ENCODE data around the gene PLCB2.

The PLCB2 gene

DNA sequence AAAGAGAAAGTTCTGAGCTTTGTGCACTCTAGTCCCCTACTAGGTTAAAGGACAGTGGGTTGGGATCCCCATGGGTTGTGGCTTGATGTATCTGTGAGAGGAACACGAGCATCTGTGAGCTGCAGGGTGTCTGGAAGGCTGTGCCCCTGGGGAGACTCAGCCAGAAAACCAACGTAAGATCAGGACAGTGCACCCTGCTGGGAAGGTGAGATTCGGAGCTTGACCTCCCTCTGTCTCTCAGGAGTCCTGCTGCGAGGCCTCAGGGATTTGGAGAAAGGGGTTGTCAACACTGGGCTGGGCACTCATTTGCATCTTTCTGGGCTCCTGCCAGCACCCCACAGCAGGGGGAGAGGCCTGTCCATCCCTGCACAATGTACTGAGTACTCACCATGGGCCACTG, 40.1 kb downstream of the PLCB2 start:
- DNase-seq = no peak

- peak; percentile 92 to 94 (median 93) for DNase-seq
These were observed 40.9 kb downstream of the PLCB2 start for GRCh38 chr15:40266828-40267304.

DNA sequence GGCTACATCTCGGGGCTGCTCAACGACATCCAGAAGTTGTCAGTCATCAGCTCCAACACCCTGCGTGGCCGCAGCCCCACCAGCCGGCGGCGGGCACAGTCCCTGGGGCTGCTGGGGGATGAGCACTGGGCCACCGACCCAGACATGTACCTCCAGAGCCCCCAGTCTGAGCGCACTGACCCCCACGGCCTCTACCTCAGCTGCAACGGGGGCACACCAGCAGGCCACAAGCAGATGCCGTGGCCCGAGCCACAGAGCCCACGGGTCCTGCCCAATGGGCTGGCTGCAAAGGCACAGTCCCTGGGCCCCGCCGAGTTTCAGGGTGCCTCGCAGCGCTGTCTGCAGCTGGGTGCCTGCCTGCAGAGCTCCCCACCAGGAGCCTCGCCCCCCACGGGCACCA, 41.9 kb downstream of the PLCB2 start:
- no peak for DNase-seq

GRCh38 chr15:40265355-40265754, 42.4 kb downstream of the PLCB2 start:
- DNase-seq = no peak

GRCh38 chr15:40264321-40265153, 43.2 kb downstream of the PLCB2 start:
- DNase-seq = no peak

DNA sequence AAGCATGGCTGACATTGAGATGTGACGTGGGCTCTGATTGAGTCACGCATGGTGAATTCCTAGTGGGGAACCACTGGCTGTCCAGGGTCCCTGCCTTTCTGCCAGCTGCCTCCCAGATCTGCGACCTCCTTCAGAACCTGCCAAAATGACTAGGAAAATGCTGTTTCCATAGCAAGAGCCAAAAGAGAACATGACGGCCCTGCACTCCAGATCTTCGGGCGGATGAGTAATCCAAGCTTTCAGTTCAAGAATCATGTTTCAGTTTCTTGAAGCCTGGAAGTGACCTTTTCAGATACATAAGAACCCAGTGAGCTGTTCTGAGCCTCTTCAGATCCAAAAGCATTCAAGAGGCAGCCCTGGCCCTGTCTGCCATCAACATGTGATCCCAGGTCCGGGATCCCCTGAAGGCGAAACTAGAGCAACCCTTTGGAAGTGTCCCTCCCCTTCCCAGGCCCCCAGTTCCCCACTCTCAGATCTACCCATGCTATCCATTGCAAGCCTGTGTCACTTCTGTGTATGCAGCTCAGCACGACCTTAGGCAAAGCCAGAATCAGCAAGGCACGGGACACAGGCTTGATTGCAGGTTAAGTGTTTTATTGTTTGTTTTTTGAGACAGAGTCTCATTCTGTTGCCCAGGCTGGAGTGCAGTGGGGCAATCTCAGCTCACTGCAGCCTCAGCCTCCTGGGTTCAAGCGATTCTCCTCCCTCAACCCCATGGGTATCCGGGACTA, 44.5 kb downstream of the PLCB2 start:
- DNase-seq = peak in 1 of 3 donors; percentile 57

GRCh38 chr15:40259021-40259420, 48.7 kb downstream of the PLCB2 start:
- no peak for DNase-seq

DNA sequence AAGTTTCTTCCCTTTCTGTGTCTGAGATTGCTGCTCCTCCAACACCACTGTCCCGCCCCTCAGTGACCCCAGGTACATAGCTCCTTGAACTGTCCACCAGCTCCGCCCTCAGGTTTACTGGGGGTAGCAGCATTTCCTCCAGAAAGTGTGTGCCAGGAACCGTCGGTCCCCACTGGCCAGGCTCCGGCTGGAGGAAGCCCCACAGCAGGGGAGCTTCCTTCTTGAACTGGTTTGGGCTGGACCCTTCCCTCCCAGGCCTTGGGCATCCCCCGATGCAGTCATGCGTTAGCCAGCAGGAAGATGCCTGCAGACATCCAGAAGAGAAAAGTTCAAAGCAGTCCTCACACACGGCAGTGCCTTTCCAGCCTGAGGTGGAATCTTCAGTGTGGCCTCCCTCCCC, 49.2 kb downstream of the PLCB2 start:
- DNase-seq = no peak

GRCh38 chr15:40257656-40258450, 49.9 kb downstream of the PLCB2 start:
- DNase-seq = no peak

DNA sequence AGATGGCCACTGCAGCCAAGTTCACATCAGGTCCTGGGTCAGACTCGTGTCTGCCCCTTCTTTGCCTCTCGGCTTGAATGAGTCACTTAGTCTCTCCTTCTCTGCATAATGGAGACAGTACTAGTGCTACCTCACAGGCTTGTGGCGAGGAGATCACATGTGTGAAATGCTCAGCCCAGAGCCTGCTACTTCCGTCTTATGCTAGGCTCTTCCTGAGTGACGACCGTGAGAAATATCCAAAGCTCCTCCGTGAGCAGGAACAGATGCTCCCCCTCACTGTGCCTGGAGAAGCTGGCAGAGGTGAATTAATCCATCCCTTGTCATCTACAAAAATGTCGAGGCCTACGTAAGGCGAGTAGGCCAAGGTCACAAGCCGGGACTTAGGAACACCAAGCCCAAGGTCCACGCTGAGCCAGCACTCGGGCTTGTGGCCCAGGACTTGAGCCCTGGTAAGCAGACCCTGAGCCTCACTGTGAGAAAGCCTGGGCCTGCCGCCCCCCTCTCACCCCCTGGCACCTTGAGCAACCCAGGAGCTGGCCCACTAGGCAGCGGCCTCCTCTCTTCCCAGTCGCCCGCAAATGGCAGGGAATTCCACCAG, 51.0 kb downstream of the PLCB2 start:
- DNase-seq = peak; percentile 51 to 60 (median 56)

DNA sequence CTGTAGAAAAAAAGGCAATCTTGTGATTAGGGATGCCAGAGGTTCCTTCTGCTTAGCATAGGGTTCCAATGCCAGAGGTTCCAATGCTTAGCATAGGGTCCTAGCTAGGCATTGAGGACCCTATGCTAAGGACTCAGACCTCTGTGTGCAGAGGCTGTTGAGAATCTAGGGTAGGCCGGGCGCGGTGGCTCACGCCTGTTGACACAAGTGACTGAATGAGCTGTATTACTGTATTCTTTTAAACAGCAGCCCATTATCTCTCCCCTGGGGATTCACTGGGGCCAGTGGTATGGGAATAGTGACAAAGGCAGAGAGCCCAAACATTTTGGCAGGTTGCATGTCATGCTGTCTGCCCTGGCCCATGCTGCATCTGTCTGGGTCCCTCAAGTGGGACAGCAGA, 52.7 kb downstream of the PLCB2 start:
- no peak for DNase-seq

DNA sequence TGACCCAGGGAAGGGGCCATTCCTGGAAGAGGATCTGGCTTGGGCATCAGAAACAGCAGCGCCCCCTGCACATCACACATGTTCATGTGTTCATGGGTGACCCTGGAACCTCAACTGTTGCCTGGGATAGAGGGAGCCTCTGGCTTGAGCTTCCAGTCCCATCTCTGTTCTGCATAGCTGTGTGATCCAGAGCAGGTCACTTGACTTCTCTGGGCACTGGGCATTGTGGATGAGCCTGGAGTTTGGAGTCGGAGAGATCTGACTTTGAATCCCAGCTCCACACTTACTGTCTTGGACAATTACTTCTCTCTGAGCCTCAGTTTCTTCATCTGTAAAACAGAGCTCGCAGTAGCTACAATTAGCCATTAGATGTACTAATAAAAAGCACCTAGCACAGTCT, 53.3 kb downstream of the PLCB2 start:
- DNase-seq = no peak

GRCh38 chr15:40253167-40253790, 54.5 kb downstream of the PLCB2 start:
- DNase-seq = no peak

GRCh38 chr15:40252438-40253166, 55.1 kb downstream of the PLCB2 start:
- peak in 2 of 3 donors; percentile 31 to 55 for DNase-seq

GRCh38 chr15:40252141-40252437, 55.6 kb downstream of the PLCB2 start:
- DNase-seq = no peak

GRCh38 chr15:40251486-40252140, 56.1 kb downstream of the PLCB2 start:
- no peak for DNase-seq

GRCh38 chr15:40250771-40251483, 56.8 kb downstream of the PLCB2 start:
- DNase-seq = no peak

GRCh38 chr15:40250304-40250656, 57.5 kb downstream of the PLCB2 start:
- DNase-seq = no peak

- DNase-seq = no peak
These were observed 58.0 kb downstream of the PLCB2 start for GRCh38 chr15:40249477-40250303.

Data from suppressor macrophage treated with lipopolysaccharide for 1 hour (primary cell).